Liver (tissue), 3 donors: ENCODE results near the gene SPDYC.

ENCODE experiments used
- CTCF ChIP-seq: fragments of 150-350 bp; IDR thresholded peaks from 2 replicates; pipeline ENCODE4 v1.5.1; 2017; ENCODE audit warnings: improper control_type of control experiment, low read depth, low read length; ENCODE audit not compliant: missing input control
- RXRA ChIP-seq, 2 donors: IDR thresholded peaks; 2 replicates each; pipeline ENCODE4 v1.6.1; 2017 to 2018; ENCODE audit warnings: antibody characterized with exemption in 2 of 2, mild to moderate bottlenecking in 1 of 2
- TAF1 ChIP-seq: conservative IDR thresholded peaks from 2 replicates; pipeline ENCODE4 v1.6.1; 2016; ENCODE audit warnings: antibody characterized with exemption, mild to moderate bottlenecking
- donor health status: healthy.
- donor health status: healthy.

- TF ChIP-seq CTCF (no peak), RXRA (IDR thresholded peaks at IDR 0.05) (no peak), TAF1 (no peak)
Observed at GRCh38 chr11:65209711-65210360, 39.8 kb downstream of the SPDYC start.
